SK-N-MC (cell line): ENCODE measurements around the gene COX6B1.
"Not testable (repeated sequence)": the region's sequence is repeated elsewhere in the genome, so short reads cannot be mapped to it uniquely, and the experiment has no call there.

Source experiments
- DNase-seq: peaks from one replicate; pipeline ENCODE4 v3.0.0-alpha.2; 2011; ENCODE audit warnings: low read depth, low spot score
- H3K27ac ChIP-seq: fragments of 200-600 bp; sonication (generic); 2 replicates; pipeline ENCODE4 v1.5.1; 2016; ENCODE audit warnings: mixed run types
- H3K36me3 ChIP-seq: fragments of 200-600 bp; sonication (generic); 2 replicates; pipeline ENCODE4 v1.6.1; 2017; ENCODE audit warnings: antibody characterized with exemption, low read length, mixed read lengths; ENCODE audit not compliant: insufficient read depth
- H3K4me3 ChIP-seq: fragments of 200-600 bp; sonication (generic); 2 replicates; pipeline ENCODE4 v1.5.1; 2016
- H3K9ac ChIP-seq: fragments of 200-600 bp; sonication (generic); 2 replicates; pipeline ENCODE4 v1.8.0; 2017; ENCODE audit warnings: mixed run types, mixed read lengths; ENCODE audit not compliant: insufficient read length
- H3K9me3 ChIP-seq: fragments of 200-600 bp; sonication (generic); 2 replicates; pipeline ENCODE4 v1.6.1; 2017; ENCODE audit warnings: low read depth, mild to moderate bottlenecking, antibody characterized with exemption, low read length, moderate library complexity, mixed read lengths
- EZH2 ChIP-seq: fragments of 200-600 bp; sonication (generic); IDR thresholded peaks from one replicate; pipeline ENCODE4 v1.6.1; 2017; ENCODE audit warnings: antibody characterized with exemption
- FOXP2 ChIP-seq: optimal IDR thresholded peaks from 2 replicates; pipeline ENCODE3; 2011; ENCODE audit warnings: mild to moderate bottlenecking, moderate library complexity; ENCODE audit not compliant: insufficient read depth; ENCODE audit errors: extremely low read length, control extremely low read depth
- POLR2AphosphoS5 ChIP-seq: IDR thresholded peaks from 2 replicates; pipeline ENCODE4 v1.6.1; 2012; ENCODE audit warnings: mild to moderate bottlenecking, low read depth, low read length, borderline replicate concordance

The COX6B1 gene

GRCh38 chr19:35666251-35666913, 18.3 kb downstream of the COX6B1 start, which contains the start of gene UPK1A:
Gene UPK1A, plus strand, starts transcription at chr19:35666517. Its CDS starts 296 bp downstream, at chr19:35666813.
- Histone ChIP-seq H3K9me3 (no peaks in the 10 kb centered on the region), H3K27ac (no peak within 1 kb of the TSS), H3K36me3 (no peaks in the 10 kb centered on the region), H3K4me3 (no peak within 1 kb of the TSS), H3K9ac (no peak within 1 kb of the TSS)
- DNase-seq = no peak
- TF ChIP-seq POLR2AphosphoS5 = no peak
- TF ChIP-seq FOXP2 = no peak
- TF ChIP-seq EZH2 = no peak

DNA sequence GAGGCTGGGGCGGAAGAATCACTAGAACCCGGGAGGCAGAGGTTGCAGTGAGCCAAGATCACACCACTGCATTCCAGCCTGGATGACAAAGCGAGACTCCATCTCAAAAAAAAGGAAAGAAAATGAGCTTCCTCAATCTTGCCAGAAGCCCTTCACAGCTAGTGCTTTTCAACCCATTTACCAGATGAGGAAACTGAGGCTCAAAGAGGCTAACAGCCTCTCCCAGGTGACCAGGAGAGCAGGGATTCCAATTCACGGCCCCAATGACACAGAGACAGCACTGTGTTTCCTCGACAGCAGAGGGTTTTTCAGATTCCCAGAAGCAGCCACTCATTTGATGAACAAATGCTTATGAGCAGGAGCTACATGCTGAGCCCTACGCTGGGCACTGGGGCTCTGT, 21.4 kb downstream of the COX6B1 start:
- TF ChIP-seq EZH2 (no peak), FOXP2 (no peak), POLR2AphosphoS5 (no peak)
- no peak overlapping the region for H3K4me3 ChIP-seq
- no peak overlapping the region for H3K9ac ChIP-seq
- H3K36me3 ChIP-seq = no peaks in the 10 kb centered on the region
- no peak for DNase-seq
- no peaks in the 10 kb centered on the region for H3K9me3 ChIP-seq
- no peak overlapping the region for H3K27ac ChIP-seq

DNA sequence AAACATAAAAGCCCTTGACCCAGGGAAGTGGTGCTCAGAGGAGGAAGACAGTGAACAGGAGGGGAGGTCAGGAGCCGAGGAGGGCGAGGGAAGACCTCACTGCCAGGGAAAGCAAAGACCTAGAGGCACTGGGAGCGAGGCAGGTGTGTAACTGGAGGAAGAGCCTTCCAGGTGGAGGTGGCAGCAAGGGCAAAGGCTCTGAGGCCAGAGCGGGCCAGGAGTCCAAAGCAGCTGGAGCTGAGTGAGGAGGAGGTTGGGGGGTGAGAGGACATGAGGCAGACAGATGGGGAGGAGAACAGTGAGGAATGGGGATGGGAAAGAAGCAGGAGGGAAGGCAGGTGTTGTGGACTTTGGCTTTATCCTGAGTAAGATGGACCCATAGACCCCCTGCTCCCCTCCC, 21.9 kb downstream of the COX6B1 start:
- H3K9me3 ChIP-seq = no peaks in the 10 kb centered on the region
- H3K4me3 ChIP-seq = no peak overlapping the region
- TF ChIP-seq POLR2AphosphoS5 (no peak), FOXP2 (no peak), EZH2 (no peak)
- no peak overlapping the region for H3K27ac ChIP-seq
- no peaks in the 10 kb centered on the region for H3K36me3 ChIP-seq
- DNase-seq = no peak
- H3K9ac ChIP-seq = no peak overlapping the region

DNA sequence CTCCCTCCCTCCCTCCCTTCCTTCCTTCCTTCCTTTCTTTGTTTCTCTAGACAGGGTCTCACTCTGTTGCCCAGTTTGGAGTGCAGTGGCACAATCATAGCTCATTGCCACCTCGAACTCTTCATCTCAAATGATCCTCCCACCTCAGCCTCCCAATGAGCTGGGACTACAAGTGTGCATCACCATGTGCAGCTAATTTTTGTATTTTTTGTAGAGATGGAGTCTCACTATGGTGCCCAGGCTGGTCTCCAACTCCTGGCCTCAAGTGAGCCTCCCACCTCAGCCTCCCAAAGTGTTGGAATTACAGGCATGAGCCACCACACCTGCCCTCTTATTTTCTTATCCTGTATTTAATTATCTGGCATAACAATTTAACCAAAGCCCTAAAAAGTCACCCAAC, 22.6 kb downstream of the COX6B1 start:
- Histone ChIP-seq H3K4me3 (no peak overlapping the region), H3K27ac (no peak overlapping the region), H3K9ac (no peak overlapping the region), H3K36me3 (no peaks in the 10 kb centered on the region), H3K9me3 (no peaks in the 10 kb centered on the region)
- TF ChIP-seq EZH2 = no peak
- no peak for TF ChIP-seq FOXP2
- TF ChIP-seq POLR2AphosphoS5 = no peak
- no peak for DNase-seq

GRCh38 chr19:35671818-35672217, 23.7 kb downstream of the COX6B1 start:
- H3K4me3 ChIP-seq = no peak overlapping the region
- H3K9me3 ChIP-seq = no peaks in the 10 kb centered on the region
- no peak overlapping the region for H3K9ac ChIP-seq
- H3K36me3 ChIP-seq = no peaks in the 10 kb centered on the region
- DNase-seq = no peak
- no peak overlapping the region for H3K27ac ChIP-seq
- TF ChIP-seq EZH2 = no peak
- no peak for TF ChIP-seq FOXP2
- TF ChIP-seq POLR2AphosphoS5 = no peak

DNA sequence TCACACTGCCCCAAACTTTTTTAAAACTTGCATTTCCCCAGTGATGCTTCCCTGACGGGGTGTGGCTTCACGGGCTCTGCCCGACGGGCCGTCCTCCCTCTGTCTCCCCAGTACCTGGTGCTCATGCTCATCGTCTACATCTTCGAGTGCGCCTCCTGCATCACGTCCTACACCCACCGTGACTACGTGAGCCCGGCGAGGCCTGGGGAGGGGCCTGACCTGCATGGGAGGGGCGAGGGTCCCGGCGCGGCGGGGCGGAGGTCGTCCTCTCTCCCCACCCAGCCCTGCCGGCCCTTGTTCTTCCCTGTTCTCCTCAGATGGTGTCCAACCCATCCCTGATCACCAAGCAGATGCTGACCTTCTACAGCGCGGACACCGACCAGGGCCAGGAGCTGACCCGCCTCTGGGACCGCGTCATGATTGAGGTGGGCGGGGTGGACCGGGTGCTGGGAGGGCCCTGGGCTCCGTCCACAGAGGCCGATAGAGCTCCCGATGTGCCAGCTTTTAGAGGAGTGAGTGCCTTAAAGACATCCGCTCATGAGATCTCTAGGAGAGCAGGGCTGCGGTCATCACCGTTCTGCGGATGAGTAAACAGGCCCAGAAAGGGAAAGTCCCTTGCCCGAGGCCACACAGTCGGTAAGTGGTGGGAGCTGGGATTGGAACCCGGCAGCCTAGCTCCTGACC, 25.1 kb downstream of the COX6B1 start:
- Histone ChIP-seq H3K9me3 (no peaks in the 10 kb centered on the region), H3K4me3 (no peak overlapping the region), H3K27ac (no peak overlapping the region), H3K36me3 (no peaks in the 10 kb centered on the region), H3K9ac (no peak overlapping the region)
- DNase-seq = no peak
- TF ChIP-seq FOXP2 (no peak), EZH2 (no peak)

DNA sequence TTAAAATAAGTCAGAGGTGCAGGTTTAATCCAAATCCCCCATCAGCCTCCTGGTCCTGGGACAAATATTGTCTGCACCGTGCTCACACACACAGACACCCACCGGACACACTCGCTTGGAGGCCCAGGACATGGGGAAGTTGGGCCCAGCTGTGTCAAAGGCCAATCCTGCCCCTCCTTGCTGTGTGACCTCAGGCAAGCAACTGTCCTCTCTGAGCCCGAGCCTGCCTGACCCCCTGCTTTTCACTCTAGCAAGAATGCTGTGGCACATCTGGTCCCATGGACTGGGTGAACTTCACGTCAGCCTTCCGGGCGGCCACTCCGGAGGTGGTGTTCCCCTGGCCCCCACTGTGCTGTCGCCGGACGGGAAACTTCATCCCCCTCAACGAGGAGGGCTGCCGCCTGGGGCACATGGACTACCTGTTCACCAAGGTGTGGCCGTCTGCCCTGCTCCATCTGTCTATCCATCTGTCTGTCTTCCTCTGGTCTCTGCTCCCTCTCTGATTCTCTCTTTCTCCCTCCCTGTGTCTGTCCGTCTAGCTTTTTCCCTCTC, 27.5 kb downstream of the COX6B1 start:
- Histone ChIP-seq H3K9me3 (no peaks in the 10 kb centered on the region), H3K36me3 (no peaks in the 10 kb centered on the region), H3K4me3 (no peak overlapping the region), H3K9ac (no peak overlapping the region), H3K27ac (no peak overlapping the region)
- no peak for DNase-seq
- no peak for TF ChIP-seq EZH2
- no peak for TF ChIP-seq POLR2AphosphoS5
- TF ChIP-seq FOXP2 = no peak

GRCh38 chr19:35689836-35690235, 41.7 kb downstream of the COX6B1 start:
- H3K36me3 ChIP-seq = no peaks in the 10 kb centered on the region
- DNase-seq = no peak
- H3K9me3 ChIP-seq = no peaks in the 10 kb centered on the region
- TF ChIP-seq FOXP2 = no peak
- TF ChIP-seq EZH2 = no peak
- TF ChIP-seq POLR2AphosphoS5 = no peak
- H3K9ac ChIP-seq = no peak overlapping the region
- no peak overlapping the region for H3K27ac ChIP-seq
- no peak overlapping the region for H3K4me3 ChIP-seq

DNA sequence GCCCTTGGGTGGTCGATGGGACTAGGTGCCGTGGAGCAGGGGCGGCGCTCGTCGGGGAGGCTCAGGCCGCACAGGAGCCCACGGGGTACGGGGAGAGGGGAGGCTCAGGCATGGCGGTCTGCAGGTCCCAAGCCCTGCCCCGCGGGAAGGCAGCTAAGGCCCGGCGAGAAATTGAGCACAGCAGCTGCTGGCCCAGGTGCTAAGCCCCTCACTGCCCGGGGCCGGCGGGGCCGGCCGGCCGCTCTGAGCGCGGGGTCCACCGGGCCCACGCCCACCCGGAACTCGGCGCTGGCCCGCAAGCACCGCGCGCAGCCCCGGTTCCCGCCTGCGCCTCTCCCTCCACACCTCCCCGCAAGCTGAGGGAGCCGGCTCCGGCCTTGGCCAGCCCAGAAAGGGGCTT, 43.0 kb downstream of the COX6B1 start:
- H3K36me3 ChIP-seq, H3K9me3 ChIP-seq, H3K4me3 ChIP-seq: not testable (repeated sequence)

GRCh38 chr19:35692010-35692409, 43.9 kb downstream of the COX6B1 start:
- H3K9me3 ChIP-seq = no peaks in the 10 kb centered on the region
- no peaks in the 10 kb centered on the region for H3K36me3 ChIP-seq
- H3K9ac ChIP-seq = no peak overlapping the region
- TF ChIP-seq POLR2AphosphoS5 (no peak), FOXP2 (no peak), EZH2 (no peak)
- H3K4me3 ChIP-seq = no peak overlapping the region
- DNase-seq = no peak
- H3K27ac ChIP-seq = no peak overlapping the region

More for the DNA sequence above, 43.0 kb downstream of the COX6B1 start:
- H3K27ac ChIP-seq, DNase-seq, H3K9ac ChIP-seq: not testable (repeated sequence)
